ENCODE measurements around the gene STPG4. TPM values are rescaled to one million over a fixed set of nuclear protein-coding genes. Genes with fewer than 3 reads are reported as not detected.
A peak's percentile ranks its signal among the peaks of the same experiment; 100 is the strongest.

STPG4 gene
- polyA plus RNA-seq, 3 donors, result 0.20 to 0.24 TPM; not detected in 1

- peaks cover 24 to 39% of the 10 kb centered on the region in 2 donors for H3K36me3 ChIP-seq (replicated peaks in 1 of 2; ENCODE audit: control insufficient read depth in 1 of 2, insufficient read depth in 2 of 2, low read length in 2 of 2)
- TF ChIP-seq, protein P1, sequence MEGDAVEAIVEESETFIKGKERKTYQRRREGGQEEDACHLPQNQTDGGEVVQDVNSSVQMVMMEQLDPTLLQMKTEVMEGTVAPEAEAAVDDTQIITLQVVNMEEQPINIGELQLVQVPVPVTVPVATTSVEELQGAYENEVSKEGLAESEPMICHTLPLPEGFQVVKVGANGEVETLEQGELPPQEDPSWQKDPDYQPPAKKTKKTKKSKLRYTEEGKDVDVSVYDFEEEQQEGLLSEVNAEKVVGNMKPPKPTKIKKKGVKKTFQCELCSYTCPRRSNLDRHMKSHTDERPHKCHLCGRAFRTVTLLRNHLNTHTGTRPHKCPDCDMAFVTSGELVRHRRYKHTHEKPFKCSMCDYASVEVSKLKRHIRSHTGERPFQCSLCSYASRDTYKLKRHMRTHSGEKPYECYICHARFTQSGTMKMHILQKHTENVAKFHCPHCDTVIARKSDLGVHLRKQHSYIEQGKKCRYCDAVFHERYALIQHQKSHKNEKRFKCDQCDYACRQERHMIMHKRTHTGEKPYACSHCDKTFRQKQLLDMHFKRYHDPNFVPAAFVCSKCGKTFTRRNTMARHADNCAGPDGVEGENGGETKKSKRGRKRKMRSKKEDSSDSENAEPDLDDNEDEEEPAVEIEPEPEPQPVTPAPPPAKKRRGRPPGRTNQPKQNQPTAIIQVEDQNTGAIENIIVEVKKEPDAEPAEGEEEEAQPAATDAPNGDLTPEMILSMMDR (IDR thresholded peaks at IDR 0.05), result no peak
- Mint-ChIP-seq H3K9me3 (no peaks in the 10 kb centered on the region), H3K36me3 (peaks cover 41 to 79% of the 10 kb centered on the region in 2 donors), H3K27ac (peak overlapping the region; percentile 88 to 100 (median 98)), H3K4me3 (peak overlapping the region in 1 of 2 donors; percentile 48), H3K27me3 (ENCODE audit: low read depth in 3 of 3) (peaks cover 0 to 8% (median 3%) of the 10 kb centered on the region in 3 donors), H3K4me1 (peaks cover 95% of the 10 kb centered on the region)
- H3K79me2 ChIP-seq (ENCODE audit: insufficient read depth, low read length), result peaks cover 38% of the 10 kb centered on the region
- peak overlapping the region; percentile 92 for H3K9ac ChIP-seq (ENCODE audit: insufficient read depth, low read length, poor library complexity, severe bottlenecking)
- intact Hi-C loops (cut with micrococcal nuclease), result no loop called here
- DNase-seq, result no peak
- H3K4me3 ChIP-seq (replicated peaks in 1 of 3; ENCODE audit: low read depth in 2 of 3, low read length in 3 of 3), result peak overlapping the region in 1 of 3 experiments; percentile 38
- peak overlapping the region; percentile 100 for H3K27ac ChIP-seq (ENCODE audit: low read depth in 1 of 2, low read length in 2 of 2)
- H3K4me2 ChIP-seq (replicated peaks; ENCODE audit: extremely low read depth, low read length, poor library complexity, severe bottlenecking), result peak overlapping the region; percentile 40
- WGBS (ENCODE audit: insufficient coverage), result 100% methylated on average over 2 of the region's 6 CpGs
- no peaks in the 10 kb centered on the region for H3K27me3 ChIP-seq (ENCODE audit: control insufficient read depth in 2 of 2, insufficient read depth in 2 of 2, low read length in 2 of 2)
- peaks cover 89 to 91% of the 10 kb centered on the region in 2 donors for H3K4me1 ChIP-seq (ENCODE audit: control insufficient read depth in 1 of 2, insufficient read depth in 2 of 2, low read length in 2 of 2)
- no peaks in the 10 kb centered on the region for H3K9me3 ChIP-seq (replicated peaks in 1 of 2; ENCODE audit: control insufficient read depth in 1 of 2, insufficient read depth in 1 of 2, low read length in 2 of 2)
- no peak overlapping the region for H2AFZ ChIP-seq (ENCODE audit: insufficient read depth, low read depth, low read length, poor library complexity, severe bottlenecking)
- H4K20me1 ChIP-seq (ENCODE audit: insufficient read depth, low read length), result no peaks in the 10 kb centered on the region
These were observed 86.0 kb downstream of the STPG4 start for GRCh38 chr2:47068981-47069627.

GRCh38 chr2:47067788-47068407, 87.2 kb downstream of the STPG4 start:
- intact Hi-C loops (cut with micrococcal nuclease), result no loop called here
- H3K4me1 ChIP-seq (ENCODE audit: control insufficient read depth in 1 of 2, insufficient read depth in 2 of 2, low read length in 2 of 2), result peaks cover 77 to 79% of the 10 kb centered on the region in 2 donors
- H3K9me3 Mint-ChIP-seq, result no peaks in the 10 kb centered on the region
- H4K20me1 ChIP-seq (ENCODE audit: insufficient read depth, low read length), result no peaks in the 10 kb centered on the region
- H3K4me3 ChIP-seq (replicated peaks in 1 of 3; ENCODE audit: low read depth in 2 of 3, low read length in 3 of 3), result no peak overlapping the region
- no peak for DNase-seq
- H3K27ac ChIP-seq (ENCODE audit: low read depth in 1 of 2, low read length in 2 of 2), result peak overlapping the region; percentile 100
- 63% methylated on average over 10 of the region's 14 CpGs for WGBS (ENCODE audit: insufficient coverage)
- peaks cover 88% of the 10 kb centered on the region for H3K4me1 Mint-ChIP-seq
- no peak overlapping the region for H3K4me2 ChIP-seq (replicated peaks; ENCODE audit: extremely low read depth, low read length, poor library complexity, severe bottlenecking)
- H2AFZ ChIP-seq (ENCODE audit: insufficient read depth, low read depth, low read length, poor library complexity, severe bottlenecking), result no peak overlapping the region
- peak overlapping the region; percentile 81 to 100 (median 90) for H3K27ac Mint-ChIP-seq
- TF ChIP-seq, protein P1 (IDR thresholded peaks at IDR 0.05), result no peak
- peaks cover 31 to 46% of the 10 kb centered on the region in 2 donors for H3K36me3 ChIP-seq (replicated peaks in 1 of 2; ENCODE audit: control insufficient read depth in 1 of 2, insufficient read depth in 2 of 2, low read length in 2 of 2)
- H3K4me3 Mint-ChIP-seq, result no peak overlapping the region
- no peaks in the 10 kb centered on the region for H3K9me3 ChIP-seq (replicated peaks in 1 of 2; ENCODE audit: control insufficient read depth in 1 of 2, insufficient read depth in 1 of 2, low read length in 2 of 2)
- peaks cover 0 to 3% (median 0%) of the 10 kb centered on the region in 3 donors for H3K27me3 Mint-ChIP-seq (ENCODE audit: low read depth in 3 of 3)
- H3K9ac ChIP-seq (ENCODE audit: insufficient read depth, low read length, poor library complexity, severe bottlenecking), result peak overlapping the region; percentile 92
- peaks cover 47 to 79% of the 10 kb centered on the region in 2 donors for H3K36me3 Mint-ChIP-seq
- no peaks in the 10 kb centered on the region for H3K27me3 ChIP-seq (ENCODE audit: control insufficient read depth in 2 of 2, insufficient read depth in 2 of 2, low read length in 2 of 2)
- peaks cover 30% of the 10 kb centered on the region for H3K79me2 ChIP-seq (ENCODE audit: insufficient read depth, low read length)

All from CD14-positive monocyte (primary cell).